ENCODE measurements around the gene AOPEP.
"Not testable (repeated sequence)": the region's sequence is repeated elsewhere in the genome, so short reads cannot be mapped to it uniquely, and the experiment has no call there.

AOPEP gene

DNA sequence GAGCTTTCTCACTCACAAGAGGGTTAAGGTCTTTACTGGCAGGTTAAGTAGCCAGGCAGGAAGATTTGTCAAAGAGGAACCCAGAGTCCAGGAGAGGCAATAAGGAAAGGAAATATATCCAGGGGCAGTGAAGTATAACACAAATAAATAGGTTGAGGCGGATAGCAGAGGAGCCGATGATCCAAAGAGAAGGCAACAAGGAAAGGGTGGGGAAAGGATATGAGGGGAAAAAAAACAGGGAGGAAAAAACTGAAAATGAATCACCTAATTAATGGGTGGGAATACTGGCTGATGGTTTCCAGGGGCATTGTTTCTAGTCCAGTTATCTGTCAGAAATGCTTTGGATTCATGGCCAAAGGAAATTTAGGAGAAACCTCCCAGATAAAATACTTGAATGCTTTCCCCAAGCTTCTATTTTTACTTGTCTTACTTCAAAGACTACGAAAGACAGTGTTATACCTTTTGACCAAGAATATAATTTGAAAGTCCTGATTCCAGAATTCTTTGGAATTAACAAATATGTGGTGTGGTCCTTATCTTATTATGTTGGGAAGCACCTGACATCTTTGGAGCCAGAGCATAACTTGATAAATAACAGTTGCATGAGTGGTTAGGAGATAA is 146.5 kb downstream of the AOPEP start:
- DNase-seq, result no peak

GRCh38 chr9:94874316-94874715 is 147.8 kb downstream of the AOPEP start:
- DNase-seq, result no peak

DNA sequence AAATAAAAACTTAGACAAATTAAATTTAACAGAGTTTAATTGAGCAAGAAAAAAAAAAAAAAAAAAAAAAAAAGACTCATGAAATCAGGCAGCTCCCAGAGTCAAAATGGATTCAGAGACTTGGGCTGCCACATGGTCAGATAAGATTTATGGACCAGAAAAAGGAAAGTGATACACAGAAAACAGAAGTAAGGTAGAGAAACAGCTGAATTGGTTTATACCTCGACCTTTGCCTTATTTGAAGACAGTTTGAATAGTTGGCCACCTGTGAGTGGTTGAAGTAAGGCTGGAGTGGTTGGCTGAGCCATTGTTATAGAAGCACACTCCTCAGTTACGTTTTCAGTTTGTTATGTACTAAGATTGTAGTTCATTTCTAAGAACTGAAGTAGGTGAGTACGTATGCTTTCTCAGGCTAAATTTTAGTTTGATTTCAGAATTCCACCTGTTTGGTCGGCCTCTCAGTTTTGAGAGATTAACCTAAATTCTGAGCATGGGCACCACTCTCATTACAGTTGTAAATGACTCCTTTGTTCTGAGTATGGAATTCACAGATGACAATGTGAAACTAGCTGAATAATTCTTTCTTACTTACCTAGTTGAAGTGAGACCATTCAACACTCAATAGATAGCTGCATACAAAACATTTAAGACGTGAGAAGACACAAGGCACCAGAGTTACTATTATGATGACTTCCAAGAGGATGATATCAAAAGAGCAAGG is 149.0 kb downstream of the AOPEP start:
- DNase-seq, result no peak

GRCh38 chr9:94878804-94879203 is 152.3 kb downstream of the AOPEP start:
- not testable (repeated sequence) for DNase-seq

GRCh38 chr9:94879230-94879629 is 152.7 kb downstream of the AOPEP start:
- DNase-seq, result no peak

- no peak for DNase-seq
Observed at GRCh38 chr9:94881023-94881422, 154.5 kb downstream of the AOPEP start.

DNA sequence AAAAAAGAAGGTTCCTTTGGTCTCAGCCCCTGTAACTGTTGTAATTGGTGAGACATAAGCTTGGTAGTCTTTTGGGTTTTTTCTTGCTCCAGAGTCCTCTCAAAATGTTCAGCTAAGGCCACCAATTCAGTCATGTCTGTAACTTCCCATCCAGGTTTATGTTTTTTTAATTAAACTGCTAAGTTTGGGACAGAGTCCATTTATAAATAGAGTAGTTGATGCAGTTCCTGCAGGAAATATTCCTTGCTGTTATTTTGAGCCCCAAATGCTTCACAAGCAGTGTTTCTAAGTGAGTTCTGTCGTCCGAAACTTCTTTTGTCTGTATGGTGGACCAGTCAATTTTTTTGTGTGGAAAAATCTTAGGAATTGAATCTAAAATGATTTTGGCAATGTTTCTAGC is 155.0 kb downstream of the AOPEP start:
- no peak for DNase-seq

DNA sequence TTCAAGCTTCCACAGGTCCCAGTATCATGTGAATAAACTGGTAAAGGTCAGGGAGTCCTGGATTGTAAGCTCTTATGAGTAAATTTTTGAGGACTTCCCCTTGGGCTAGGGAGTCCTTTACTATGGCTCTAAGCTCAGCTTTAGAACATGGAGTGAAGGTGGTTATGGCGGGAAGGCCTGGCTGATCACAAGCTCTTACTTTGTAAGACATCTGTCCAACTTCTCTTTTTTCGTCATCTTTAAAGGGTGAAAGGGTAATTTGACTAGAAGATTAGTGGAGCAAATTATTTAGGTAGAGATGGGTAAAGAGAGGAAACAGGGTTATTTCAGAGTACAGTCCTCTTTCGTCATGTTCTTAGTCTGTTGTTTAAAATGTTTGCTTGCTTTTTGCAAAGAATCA is 155.4 kb downstream of the AOPEP start:
- DNase-seq, result no peak

- no peak for DNase-seq
Observed at GRCh38 chr9:94882966-94883641, 156.6 kb downstream of the AOPEP start.

DNA sequence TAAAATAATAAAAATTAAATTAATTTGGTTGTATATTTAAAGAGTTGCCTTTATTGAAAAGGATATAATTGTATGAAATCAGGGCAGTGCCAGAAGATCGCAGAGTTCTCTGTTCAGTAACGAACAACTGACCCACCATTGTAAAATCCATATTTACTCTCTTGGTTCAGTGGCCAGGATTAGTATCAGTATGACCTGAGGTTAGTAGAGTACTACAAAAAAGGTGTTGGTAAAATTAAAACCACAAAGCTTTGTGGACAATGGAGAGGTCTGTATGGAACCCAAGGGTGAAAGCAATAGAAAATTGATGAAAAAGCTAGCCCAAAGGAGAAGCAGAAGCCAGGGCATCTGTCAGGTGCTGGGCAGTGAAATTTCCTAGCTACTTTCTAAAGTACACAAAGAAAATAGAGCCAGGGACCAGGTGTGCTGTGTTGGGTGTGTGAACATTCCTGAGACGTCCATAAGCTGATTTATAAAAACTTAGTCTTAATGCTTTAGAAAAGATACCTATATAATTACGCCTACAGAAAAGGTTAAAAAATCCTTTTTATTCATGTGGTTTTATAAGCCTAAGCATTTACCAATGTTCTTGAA is 159.5 kb downstream of the AOPEP start:
- DNase-seq, result no peak

DNA sequence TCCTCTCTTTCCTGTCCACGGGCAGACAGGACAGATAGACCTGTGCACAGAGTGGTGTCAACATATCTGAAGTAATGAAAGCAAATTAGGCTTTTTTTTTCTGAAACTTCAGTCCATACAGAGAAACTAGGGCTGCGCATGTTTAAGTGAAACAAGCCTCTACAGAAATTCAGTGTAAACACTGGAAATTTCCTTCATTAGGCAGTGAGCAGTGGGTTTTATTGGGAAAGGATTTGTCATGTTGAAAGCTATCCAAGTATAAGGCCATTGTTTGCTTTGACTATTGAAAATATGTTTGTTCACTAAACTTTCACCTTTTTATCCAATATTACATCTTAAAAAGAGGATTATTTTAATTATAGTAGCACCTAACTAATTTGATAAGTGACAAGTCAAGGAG is 161.2 kb downstream of the AOPEP start:
- DNase-seq, result no peak

- DNase-seq, result no peak
Observed at GRCh38 chr9:94888775-94889174, 162.3 kb downstream of the AOPEP start.

GRCh38 chr9:94889628-94890027 is 163.1 kb downstream of the AOPEP start:
- DNase-seq, result no peak

- DNase-seq, result no peak
Observed at GRCh38 chr9:94891183-94891582, 164.7 kb downstream of the AOPEP start.

DNA sequence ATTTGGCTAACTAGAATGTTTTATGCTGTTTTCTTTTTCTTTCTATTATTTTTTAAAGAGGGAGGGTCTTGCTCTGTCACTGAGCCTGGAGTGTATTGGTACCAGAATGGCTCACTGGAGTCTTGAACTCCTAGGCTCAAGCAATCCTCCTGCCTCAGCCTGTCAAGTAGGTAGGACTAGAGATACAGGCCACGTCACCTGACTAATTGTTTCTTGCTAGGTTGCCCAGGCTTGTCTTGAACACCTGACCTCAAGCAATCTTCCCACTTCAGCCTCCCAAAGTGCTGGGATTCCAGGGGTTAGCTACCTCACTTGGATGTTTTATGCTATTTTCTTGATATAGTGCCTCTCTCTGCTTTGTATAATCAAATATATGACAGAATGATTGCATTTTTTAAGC is 166.2 kb downstream of the AOPEP start:
- DNase-seq, result no peak

DNA sequence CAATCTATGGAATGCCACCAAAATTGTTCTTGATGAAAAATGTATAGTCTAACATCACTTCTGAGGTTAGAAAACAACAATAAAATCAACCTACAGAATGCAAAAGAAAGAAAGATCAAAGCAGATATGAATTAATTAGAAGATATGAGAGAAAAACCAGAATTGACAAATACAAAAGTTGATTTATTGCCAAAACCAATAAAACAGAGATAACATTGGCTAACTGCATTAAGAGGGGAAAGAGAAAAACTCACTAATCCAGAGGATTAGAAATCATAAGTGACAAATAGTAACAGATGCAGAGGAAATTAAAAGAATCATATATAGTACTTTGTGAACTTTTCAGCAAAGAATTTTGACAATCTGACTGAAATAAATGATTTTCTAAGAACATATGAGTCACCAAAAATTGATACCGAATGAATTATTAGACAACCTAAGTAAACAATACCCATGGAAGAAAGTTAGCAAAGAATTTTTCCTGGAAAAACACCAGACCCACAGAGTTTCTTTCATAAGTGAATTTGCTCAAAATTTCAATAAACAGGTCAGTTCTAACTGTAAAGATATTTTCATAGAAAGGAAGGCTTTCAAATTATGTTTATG is 167.7 kb downstream of the AOPEP start:
- DNase-seq, result no peak

GRCh38 chr9:94895668-94896067 is 169.2 kb downstream of the AOPEP start:
- DNase-seq, result no peak

GRCh38 chr9:94896512-94896911 is 170.0 kb downstream of the AOPEP start:
- no peak for DNase-seq

DNA sequence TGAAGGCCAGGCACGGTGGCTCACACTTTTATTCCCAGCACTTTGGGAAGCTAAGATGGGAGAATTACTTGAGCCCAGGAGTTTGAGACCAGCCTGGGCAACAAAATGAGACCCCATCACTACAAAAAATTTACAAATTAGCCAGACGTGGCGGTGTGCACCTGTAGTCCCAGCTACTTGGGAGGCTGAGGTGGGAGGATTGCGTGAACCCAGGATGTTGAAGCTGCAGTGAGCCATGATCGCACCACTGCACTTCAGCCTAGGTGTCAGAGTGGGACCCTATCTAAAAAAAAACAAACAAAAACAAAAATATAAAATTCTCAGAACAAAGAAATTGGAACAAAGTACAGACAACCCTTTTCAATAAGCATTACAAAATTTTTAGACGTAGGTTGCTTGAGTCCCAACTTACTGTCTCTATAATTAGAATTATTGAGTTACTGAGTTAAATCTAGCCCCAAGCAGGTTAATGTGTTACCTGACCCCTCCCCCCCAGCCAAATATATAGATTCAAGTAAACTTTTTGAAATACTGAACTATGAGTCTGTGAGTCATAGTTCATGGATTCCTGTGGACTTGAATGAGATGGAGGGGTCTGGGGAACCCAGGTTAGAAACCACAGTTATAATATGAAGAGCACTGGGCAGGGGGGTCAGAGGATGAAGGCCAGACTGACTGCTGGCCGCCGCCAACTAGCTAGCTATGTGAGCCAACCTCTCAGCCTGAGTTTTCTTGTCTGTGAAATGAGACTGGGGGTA is 173.1 kb downstream of the AOPEP start:
- no peak for DNase-seq

DNA sequence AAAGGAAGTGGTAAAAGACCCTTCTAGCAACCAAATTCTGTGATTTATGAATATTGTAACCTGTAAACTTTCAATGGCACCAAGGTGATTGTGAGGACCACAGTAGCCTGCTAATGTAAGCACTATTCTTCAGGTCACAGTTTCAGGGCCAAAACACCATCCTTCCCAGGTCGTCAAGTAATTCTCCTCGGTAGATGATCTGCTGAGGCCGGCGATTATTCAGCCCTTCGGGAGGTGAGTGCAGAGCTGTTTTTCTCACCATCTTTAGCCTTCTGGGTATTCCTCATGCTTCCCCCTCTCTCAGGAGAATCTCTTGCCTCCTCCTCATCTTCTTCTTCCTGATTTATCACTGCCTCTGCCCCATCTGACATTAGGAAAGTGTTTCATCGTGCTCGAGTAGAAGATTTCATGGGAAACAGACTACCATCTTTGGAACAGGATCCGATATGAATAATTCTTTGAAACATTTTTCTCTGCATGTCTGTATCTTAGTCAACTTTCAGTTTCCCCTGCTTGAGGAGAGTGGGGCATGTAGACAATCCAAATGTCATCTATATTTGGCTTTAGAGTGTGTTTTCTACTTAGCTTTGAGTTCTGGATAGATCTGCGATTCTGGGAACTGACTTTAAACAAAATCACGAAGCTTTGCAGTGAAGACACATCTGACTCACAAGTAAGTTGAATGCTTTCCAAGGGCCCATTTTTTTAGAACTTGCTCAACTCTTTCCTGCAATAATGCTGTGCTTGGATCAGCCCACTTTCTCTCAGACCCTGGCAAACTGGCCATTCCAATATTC is 173.9 kb downstream of the AOPEP start:
- DNase-seq, result no peak

DNA sequence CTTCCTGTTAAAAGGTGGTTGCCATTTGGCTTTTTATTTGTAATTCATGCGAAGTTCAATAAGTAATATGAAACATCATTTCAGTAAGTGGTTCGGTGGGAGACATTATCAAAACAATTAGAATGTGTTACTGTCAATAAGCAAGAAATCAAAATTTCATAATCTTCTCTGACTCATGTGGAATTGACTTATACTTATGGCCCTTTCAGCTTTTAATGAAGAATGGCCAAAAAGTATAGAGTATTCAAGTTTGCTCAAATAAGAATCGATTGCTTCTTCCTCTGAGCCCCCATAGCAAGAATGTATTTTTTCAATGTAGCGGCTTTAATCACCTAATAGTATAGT is 174.5 kb downstream of the AOPEP start:
- DNase-seq, result no peak

GRCh38 chr9:94903961-94904421 is 177.5 kb downstream of the AOPEP start:
- DNase-seq, result no peak

Data from NCI-H1048 (cell line).